Tibial nerve (tissue), 4 donors: ENCODE results near the gene PYGL. TPM values are rescaled to one million over a fixed set of nuclear protein-coding genes. Genes with fewer than 3 reads are reported as not detected.
A peak's percentile ranks its signal among the peaks of the same experiment; 100 is the strongest.
"Not testable (repeated sequence)": the region's sequence is repeated elsewhere in the genome, so short reads cannot be mapped to it uniquely, and the experiment has no call there.

Experiments
- DNase-seq, 2 donors: peaks; one replicate each; pipeline ENCODE4 v3.0.0-alpha.2; 2019; ENCODE audit warnings: low spot score in 2 of 2
- H3K27ac ChIP-seq, 4 donors: fragments of 200-600 bp; sonication (generic) in 3 of 4; one replicate each; pipeline ENCODE4 v1.5.1; 2017 to 2019; ENCODE audit warnings: mild to moderate bottlenecking in 1 of 4
- H3K27me3 ChIP-seq, 2 donors: fragments of 200-600 bp; sonication (generic) in 1 of 2; one replicate each; pipeline versions ENCODE4 v1.5.1 to v1.6.0; 2017 to 2019
- H3K36me3 ChIP-seq, 3 donors: fragments of 200-600 bp; sonication (generic); one replicate each; pipeline ENCODE4 v1.5.1; 2018 to 2019
- H3K4me1 ChIP-seq, 4 donors: fragments of 200-600 bp; sonication (generic) in 3 of 4; one replicate each; pipeline ENCODE4 v1.5.1; 2017 to 2019
- H3K4me3 ChIP-seq, 4 donors: fragments of 200-600 bp; sonication (generic) in 3 of 4; one replicate each; pipeline ENCODE4 v1.5.1; 2017 to 2019; ENCODE audit warnings: mild to moderate bottlenecking in 1 of 4, moderate library complexity in 1 of 4
- H3K9me3 ChIP-seq, 4 donors: fragments of 200-600 bp; sonication (generic) in 3 of 4; one replicate each; pipeline ENCODE4 v1.5.1; 2017 to 2019
- EP300 ChIP-seq, 2 donors: sonication (generic); formaldehyde crosslinking; IDR thresholded peaks; one replicate each; pipeline ENCODE4 v1.6.1; 2017; ENCODE audit warnings: antibody characterized with exemption in 2 of 2, mild to moderate bottlenecking in 1 of 2
- POLR2A ChIP-seq, 2 donors: fragments of 450-650 bp; IDR thresholded peaks; one replicate each; pipeline ENCODE4 v1.6.1; 2017; ENCODE audit warnings: antibody characterized with exemption in 2 of 2, mild to moderate bottlenecking in 2 of 2, moderate library complexity in 2 of 2
- WGBS, 2 donors: methylation state at CpG; one replicate each; pipeline ENCODE4 v1.1.5; 2018; 5-methylcytosine and 5-hydroxymethylcytosine counted together
- total RNA-seq, 4 donors: library from RNA; depleted of rRNA; stranded (reverse); fragments of >200 nt; gene quantifications; one replicate each; pipeline ENCODE4 v1.1.0, GENCODE V29; 2016
- TF ChIP-seq, protein P1 (sequence below), 5 experiments: fragments of 200-600 bp in 3 of 5; fragments of 450-650 bp in 2 of 5; sonication (generic) in 3 of 5; IDR thresholded peaks; one replicate each; pipeline ENCODE4 v1.5.1; 2016 to 2019; ENCODE audit warnings: antibody characterized with exemption in 5 of 5, mild to moderate bottlenecking in 3 of 5, moderate library complexity in 2 of 5

The PYGL gene
- total RNA-seq, 4 donors from 2014 or later = 50.0 to 112 (median 74.3) TPM

DNA sequence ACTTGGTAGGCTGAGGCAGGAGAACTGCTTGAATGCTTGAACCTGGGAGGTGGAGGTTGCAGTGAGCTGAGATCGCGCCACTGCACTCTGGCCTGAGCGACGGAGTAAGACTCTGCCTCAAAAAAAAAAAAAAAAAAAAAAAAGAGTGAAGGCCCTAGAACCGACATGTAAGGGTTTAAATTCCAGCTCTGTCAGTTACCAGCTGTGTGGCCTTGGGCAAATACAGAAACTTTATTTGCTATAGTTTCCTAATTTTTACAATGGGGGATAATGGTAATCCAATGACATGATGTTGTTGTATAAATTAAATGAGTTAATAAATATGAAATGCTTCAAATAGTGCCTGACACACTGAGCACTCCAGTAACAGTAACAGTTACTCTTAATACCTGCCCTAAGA is 19.6 kb upstream of the PYGL start:
- no peak overlapping the region for H3K4me3 ChIP-seq
- no peak overlapping the region for H3K27ac ChIP-seq
- no peak for DNase-seq
- H3K36me3 ChIP-seq = no peaks in the 10 kb centered on the region
- H3K27me3 ChIP-seq = no peaks in the 10 kb centered on the region
- WGBS, 2 donors = 96 to 99% methylated on average over 5 of the region's 5 CpGs
- peaks cover 0 to 22% (median 10%) of the 10 kb centered on the region in 4 donors for H3K4me1 ChIP-seq
- TF ChIP-seq POLR2A (IDR thresholded peaks at IDR 0.05) (no peak), EP300 (IDR thresholded peaks at IDR 0.05) (no peak)
- TF ChIP-seq, protein P1, sequence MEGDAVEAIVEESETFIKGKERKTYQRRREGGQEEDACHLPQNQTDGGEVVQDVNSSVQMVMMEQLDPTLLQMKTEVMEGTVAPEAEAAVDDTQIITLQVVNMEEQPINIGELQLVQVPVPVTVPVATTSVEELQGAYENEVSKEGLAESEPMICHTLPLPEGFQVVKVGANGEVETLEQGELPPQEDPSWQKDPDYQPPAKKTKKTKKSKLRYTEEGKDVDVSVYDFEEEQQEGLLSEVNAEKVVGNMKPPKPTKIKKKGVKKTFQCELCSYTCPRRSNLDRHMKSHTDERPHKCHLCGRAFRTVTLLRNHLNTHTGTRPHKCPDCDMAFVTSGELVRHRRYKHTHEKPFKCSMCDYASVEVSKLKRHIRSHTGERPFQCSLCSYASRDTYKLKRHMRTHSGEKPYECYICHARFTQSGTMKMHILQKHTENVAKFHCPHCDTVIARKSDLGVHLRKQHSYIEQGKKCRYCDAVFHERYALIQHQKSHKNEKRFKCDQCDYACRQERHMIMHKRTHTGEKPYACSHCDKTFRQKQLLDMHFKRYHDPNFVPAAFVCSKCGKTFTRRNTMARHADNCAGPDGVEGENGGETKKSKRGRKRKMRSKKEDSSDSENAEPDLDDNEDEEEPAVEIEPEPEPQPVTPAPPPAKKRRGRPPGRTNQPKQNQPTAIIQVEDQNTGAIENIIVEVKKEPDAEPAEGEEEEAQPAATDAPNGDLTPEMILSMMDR (IDR thresholded peaks at IDR 0.05) = no peak
- H3K9me3 ChIP-seq = no peaks in the 10 kb centered on the region

DNA sequence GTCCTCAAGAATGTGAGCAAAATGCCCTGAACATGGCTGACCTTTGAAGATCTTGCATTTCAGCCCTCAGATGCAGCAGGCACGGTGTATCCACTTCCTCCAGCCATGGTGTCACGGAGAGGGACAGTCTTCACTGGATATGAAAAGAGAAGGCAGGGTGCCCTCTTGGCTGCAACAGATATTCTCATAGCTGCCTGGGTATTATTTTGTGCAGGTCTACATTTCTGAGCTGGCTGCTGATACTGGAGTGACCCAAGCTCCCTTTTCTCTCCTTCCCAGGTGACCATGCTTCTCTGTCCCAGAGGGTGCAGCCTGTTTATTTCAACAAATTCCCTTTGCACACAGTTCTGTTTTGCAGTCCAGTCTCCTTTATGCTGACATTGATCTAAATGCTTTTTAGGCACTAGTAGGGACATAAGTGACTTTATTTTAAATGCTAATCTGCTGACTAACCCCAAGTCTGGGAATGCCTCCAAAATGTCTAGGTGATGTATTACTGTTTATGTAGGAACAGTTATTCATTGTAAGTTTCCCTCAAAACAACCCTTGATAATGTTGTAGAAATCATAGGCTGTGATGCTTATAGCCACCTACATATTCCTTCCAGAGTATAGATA is 17.4 kb upstream of the PYGL start:
- 48 to 51% methylated on average over 2 of the region's 2 CpGs for WGBS, 2 donors
- Histone ChIP-seq H3K36me3 (no peaks in the 10 kb centered on the region), H3K4me1 (peaks cover 0 to 25% (median 10%) of the 10 kb centered on the region in 4 donors), H3K4me3 (no peak overlapping the region), H3K27ac (no peak overlapping the region), H3K27me3 (no peaks in the 10 kb centered on the region), H3K9me3 (no peaks in the 10 kb centered on the region)
- DNase-seq = no peak
- TF ChIP-seq, protein P1 (IDR thresholded peaks at IDR 0.05) = no peak
- TF ChIP-seq EP300 (IDR thresholded peaks at IDR 0.05) (no peak), POLR2A (IDR thresholded peaks at IDR 0.05) (no peak)

DNA sequence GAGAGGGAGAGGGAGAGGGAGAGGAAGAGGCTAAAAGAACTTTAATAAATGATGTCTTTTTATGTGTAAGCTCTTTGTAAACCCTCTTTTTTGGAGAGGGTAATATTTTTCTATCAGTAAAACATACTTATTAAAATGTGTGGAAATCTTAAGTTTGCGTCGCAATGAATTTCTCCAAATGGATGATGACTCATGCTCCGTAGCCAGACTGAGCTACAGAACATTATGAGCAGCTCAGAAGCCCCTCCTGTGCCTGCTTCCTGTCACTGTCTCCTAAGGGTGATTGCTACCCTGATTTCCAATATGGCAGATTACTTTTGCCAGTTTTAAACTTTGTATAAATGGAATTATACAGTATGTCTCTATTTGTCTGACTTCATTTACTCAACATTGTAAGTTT is 13.0 kb upstream of the PYGL start:
- H3K4me3 ChIP-seq = no peak overlapping the region
- no peaks in the 10 kb centered on the region for H3K36me3 ChIP-seq
- no peak overlapping the region for H3K27ac ChIP-seq
- no peaks in the 10 kb centered on the region for H3K9me3 ChIP-seq
- no peaks in the 10 kb centered on the region for H3K27me3 ChIP-seq
- 39 to 54% methylated on average over 3 of the region's 3 CpGs for WGBS, 2 donors
- TF ChIP-seq EP300 (IDR thresholded peaks at IDR 0.05) = no peak
- TF ChIP-seq, protein P1 (IDR thresholded peaks at IDR 0.05) = no peak
- TF ChIP-seq POLR2A (IDR thresholded peaks at IDR 0.05) = no peak
- no peak for DNase-seq
- peaks cover 0 to 27% (median 14%) of the 10 kb centered on the region in 4 donors for H3K4me1 ChIP-seq

DNA sequence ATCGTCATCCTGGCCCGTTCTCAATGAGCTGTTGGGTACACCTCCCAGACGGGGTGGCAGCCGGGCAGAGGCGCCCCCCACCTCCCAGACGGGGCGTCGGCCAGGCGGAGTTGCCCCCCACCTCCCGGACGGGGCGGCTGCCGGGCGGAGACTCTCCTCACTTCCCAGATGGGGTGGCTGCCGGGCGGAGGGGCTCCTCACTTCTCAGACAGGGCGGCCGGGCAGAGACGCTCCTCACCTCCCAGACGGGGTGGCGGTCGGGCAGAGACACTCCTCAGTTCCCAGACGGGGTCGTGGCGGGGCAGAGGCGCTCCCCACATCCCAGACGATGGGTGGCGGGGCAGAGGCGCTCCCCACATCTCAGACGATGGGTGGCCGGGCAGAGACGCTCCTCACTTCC is 12.1 kb upstream of the PYGL start:
- WGBS, 2 donors = 95 to 98% methylated on average over 31 to 32 of the region's 32 CpGs
- not testable (repeated sequence) for H3K36me3 ChIP-seq, H3K4me3 ChIP-seq, DNase-seq, H3K27me3 ChIP-seq, H3K27ac ChIP-seq, H3K9me3 ChIP-seq
- H3K4me1 ChIP-seq = peaks cover 0 to 19% (median 7%) of the 10 kb centered on the region in 4 donors

DNA sequence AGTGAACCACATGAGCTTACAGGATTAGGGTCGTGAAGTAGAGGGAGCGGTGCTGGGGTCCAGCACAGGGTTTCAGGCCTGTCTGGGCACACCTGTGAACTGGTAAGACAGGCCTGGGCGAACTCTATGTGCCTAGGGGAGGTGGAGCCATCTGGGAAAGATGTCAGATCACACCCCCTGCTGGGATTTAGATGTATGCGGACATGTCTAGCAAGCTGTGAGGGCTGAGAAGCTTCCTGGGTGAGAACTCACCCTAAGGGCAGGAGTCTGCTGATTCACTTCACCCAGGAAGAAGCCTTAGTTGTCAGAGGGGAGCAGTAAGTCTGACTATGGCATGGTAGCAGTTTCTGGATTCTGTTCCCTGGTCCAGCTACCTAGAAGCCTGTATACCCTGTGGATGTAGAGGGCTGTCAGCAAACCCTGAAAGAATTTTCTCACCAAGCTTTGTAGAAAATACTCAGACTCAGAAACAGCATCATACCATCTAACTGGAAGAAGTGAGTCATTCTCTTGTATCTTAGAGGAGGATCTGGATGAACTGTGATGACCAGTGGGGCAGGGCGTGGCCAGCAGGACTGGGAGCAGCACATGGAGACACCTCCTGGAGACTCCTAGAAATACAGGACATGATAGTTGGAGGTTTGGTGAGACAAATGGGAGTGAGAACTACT is 11.2 kb upstream of the PYGL start:
- WGBS, 2 donors = 80 to 88% methylated on average over 4 to 5 of the region's 5 CpGs
- Histone ChIP-seq H3K9me3 (no peaks in the 10 kb centered on the region), H3K27ac (peak overlapping the region in 2 of 4 donors; percentile 59 to 71), H3K36me3 (no peaks in the 10 kb centered on the region), H3K4me3 (no peak overlapping the region), H3K27me3 (no peaks in the 10 kb centered on the region), H3K4me1 (peaks cover 0 to 13% (median 4%) of the 10 kb centered on the region in 4 donors)
- peak; percentile 31 to 61 for DNase-seq
- TF ChIP-seq EP300 (IDR thresholded peaks at IDR 0.05) = no peak
- TF ChIP-seq POLR2A (IDR thresholded peaks at IDR 0.05) = no peak
- TF ChIP-seq, protein P1 (IDR thresholded peaks at IDR 0.05) = peak in 1 of 5 experiments; percentile 19
